HG02840 (cell line): Measurements from ENCODE around the gene TMEM250.

Source experiments
- ATAC-seq: cut with Tn5 transposase; IDR thresholded peaks from one replicate; pipeline ENCODE4 v1.9.1; 2021; ENCODE audit warnings: mild to moderate bottlenecking, moderate library complexity, moderate number of reproducible peaks; ENCODE audit not compliant: unreplicated experiment, low FRiP score

TMEM250 gene

DNA sequence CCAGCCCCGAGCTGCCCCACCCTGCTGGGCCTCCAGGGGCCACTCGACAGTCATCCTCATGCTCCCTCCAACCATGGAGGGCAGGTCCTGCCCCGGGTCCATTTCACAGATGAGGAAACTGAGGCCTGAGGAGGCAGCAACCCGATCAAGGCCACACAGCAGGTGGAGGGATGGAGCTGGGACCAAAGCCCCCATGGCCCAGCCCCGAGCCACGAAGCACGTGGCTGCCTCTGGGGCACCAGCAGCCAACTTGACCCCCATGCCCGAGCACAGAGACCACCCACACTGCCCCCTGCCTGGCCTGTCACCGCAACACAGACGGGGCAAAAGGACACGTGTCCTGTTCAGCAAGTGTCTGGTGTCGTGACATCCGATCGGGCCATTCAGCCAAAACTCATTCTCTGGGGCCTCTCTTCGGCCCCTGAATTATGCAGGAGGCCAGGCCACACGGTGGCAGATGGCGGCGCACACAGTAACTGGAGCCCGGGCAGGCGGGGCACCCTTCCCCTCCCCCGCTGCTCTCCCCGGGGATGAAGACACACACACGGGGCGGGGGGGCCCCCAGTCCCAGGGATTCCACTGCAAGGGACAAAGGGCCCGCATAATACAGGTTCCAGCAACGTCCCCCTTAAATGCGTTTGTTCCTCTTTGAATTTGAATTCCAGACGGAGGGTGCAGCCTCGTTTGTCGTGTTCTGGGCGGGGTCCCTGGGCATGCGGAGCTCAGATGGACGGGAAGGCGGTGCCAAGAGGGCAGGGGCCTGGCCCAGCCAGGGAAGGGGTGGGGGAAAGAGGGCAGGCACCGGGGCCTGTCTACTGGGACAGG is 29.4 kb upstream of the TMEM250 start:
- no peak for ATAC-seq

DNA sequence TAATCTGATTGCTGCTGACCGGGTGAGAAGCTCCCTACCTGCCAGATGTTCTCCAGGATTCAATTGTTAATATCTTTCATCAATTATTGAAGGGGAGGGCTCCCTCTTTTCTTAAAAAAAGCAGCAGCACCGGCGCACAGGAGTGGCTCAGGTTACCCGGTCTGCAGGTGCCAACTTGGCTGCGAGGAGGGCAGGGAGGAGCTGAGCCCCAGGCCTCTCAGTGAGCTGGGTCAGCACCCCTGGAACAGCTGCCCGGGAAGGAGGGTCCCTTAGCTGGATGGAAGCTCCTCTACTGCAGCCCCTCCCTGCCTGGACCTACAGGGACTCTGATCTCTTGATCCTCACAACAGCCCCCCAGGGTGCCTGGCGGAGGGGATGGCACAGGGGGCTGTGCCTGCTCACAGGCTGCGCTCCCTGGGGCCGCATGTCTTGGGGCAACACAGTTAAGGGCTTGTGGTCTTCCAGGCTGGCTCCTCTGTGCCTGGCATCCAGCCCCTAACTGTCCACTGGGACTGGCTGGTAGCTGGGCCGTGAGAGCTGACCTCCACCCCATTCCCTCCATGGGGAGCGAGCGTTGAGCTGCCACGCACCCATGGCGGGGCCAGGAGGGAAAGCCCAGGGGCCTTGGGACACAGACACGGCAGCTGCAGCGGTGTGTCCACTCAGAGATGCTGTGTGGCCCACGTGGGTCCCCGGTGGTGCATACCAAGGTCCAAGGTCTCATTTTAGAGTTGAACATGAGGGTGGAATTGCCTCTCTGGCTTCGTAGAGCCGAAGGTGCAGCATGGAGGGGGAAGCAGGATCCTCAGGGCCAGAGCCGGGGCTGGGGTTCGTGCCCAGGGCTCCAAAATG is 28.6 kb upstream of the TMEM250 start:
- no peak for ATAC-seq

DNA sequence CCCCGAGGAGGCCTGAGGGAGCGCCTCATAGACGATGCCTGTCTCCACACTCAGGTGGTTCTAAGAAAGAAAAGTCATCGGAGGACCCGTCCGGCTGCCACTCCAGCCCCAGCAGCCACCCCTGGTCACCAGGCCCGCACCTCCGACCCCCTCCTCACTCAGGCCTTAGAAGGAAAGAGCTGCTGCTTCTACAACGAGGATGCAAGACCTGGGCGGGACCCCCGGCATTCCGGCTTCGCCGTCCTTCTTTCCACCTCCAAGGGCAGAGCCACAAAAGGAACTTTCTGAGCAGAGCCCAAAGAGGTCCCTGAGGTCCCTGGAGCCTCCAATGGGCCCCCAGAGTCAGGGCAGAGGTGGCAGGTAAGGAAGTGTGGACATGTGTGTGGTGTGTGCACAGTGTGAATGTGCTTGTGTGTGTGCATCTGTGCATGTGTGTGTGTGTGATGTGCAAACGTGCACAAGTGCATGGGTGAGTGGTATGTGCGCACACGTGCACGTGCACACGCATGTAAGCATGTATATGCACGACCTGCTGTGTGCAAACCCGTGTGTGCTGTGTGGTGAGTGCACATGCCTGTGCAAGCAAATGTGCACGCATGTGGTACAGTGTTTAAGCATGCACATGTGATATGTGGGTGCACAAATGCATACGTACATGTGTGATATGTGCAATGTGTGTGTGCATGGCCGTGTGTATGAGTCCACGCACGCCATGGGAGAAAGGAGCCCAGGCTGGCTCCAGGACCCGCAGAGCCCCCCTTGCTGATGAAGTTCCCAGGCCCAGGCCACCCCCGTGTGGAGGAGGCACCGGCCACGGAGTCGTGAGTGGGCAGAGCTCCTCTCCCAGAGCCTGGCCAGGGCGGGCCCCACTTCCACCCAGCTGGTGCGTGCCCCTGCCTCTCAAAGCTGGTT is 27.7 kb upstream of the TMEM250 start:
- ATAC-seq: no peak

DNA sequence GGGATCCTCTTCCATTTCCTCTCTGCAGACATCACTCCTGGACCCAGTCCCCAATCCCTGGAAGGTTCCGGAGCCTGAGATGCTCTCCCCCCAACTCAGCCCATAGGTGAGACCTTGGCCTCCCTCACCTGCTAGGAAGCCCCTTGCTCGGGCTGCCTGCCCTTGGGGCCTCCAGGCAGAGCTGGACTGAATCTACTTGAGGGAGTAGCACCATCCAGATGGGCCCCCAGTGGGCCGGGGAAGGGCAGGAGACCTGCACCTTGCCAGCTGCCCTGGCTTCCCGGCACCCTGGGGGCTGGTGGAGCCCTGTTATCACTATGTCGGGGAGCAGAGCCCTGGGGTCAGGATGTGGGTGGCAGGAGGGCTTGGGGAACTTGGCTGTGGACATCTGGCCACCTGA is 26.9 kb upstream of the TMEM250 start:
- no peak for ATAC-seq

DNA sequence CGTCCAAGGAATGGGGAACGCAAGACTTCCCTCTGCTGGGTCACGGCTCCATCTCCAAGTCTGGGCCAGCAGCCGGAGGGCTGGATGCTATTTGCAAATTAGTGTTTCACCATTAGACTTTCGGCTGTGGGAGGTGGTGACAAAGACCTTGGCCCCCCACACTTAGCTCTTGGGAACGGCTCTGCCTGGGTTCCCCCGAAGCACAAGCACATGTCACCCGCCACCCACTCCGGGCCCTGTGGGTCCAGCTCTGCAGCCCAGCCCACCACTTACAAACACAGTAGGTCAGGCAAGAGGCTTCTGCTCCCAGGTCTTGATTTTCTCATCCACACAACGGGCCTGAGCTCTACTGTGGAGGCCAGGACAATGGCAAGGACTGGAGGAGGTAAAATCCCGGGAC is 25.8 kb upstream of the TMEM250 start:
- no peak for ATAC-seq

DNA sequence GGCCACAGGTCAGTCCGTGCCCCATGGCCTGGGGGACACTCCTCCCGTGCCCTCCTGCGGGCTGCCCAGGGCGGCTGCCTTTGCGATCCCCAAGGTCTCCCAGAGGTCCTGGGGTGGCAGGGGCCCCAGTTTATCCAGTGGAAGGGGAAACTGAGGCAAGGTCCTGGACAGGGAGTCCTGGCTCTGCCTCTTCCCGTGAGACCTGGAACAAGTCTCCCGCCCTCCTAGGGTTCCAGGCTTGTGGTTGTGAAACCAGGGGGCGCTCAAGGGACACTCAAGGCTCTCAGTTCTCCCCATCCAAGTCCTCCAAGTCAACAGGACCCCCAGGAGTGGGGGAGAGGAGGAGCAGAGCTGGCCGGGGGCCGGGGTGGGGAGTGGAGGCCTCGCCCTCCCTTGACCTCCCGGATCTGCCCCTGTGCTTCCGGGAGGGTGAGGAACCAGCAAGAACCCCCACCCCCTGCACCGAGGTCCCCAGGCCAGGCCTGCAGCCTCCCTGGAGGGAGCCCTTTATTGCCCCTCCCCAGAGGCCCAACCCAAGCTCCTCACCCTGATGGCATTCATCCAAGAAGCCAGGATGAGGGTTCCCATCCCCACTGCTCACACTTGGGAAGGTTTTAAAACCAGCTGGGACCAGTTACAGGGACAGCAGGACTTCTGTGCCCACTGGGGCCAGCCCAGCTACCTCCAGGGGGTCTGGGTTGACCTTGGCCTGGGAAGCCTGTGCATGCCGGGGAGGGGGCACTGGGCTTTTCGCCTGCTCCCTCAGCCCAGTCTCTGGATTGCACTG is 24.7 kb upstream of the TMEM250 start:
- ATAC-seq: no peak

DNA sequence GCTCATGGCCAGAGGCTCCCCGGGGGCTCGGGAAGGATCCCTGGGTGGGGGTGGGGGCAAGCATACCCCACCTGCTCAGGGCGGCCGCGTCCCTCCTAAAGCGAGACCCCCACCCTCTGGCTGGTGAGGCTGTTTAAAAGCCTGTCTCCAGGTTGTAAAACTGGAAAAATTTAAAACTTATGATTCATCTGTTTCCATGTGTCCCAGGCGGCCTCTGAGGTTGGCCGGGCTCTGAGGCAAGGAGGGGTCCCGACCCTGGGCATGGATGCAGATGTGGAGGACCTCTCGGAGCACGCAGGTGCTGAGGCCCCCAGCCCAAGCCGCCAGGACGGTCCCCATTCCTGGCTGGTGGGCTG is 24.2 kb upstream of the TMEM250 start:
- ATAC-seq: no peak

DNA sequence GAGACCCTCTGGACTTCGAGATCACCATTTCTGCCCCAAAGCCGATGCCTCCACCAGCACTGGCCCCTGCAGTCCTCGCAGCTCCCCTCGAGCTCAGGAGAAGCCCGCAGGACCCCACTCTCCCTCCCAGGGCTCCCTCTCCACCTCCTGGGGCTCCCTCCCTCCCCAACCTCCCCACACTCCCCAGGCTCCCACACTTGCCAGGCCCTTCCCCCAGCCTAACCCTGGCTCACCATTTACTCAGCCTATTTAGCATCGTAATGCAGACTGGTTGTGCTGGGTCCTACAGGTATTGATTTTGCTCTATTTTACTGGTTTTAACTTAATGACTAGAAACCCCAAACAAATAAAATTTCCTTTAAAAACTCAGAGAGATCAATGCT is 23.7 kb upstream of the TMEM250 start:
- no peak for ATAC-seq

DNA sequence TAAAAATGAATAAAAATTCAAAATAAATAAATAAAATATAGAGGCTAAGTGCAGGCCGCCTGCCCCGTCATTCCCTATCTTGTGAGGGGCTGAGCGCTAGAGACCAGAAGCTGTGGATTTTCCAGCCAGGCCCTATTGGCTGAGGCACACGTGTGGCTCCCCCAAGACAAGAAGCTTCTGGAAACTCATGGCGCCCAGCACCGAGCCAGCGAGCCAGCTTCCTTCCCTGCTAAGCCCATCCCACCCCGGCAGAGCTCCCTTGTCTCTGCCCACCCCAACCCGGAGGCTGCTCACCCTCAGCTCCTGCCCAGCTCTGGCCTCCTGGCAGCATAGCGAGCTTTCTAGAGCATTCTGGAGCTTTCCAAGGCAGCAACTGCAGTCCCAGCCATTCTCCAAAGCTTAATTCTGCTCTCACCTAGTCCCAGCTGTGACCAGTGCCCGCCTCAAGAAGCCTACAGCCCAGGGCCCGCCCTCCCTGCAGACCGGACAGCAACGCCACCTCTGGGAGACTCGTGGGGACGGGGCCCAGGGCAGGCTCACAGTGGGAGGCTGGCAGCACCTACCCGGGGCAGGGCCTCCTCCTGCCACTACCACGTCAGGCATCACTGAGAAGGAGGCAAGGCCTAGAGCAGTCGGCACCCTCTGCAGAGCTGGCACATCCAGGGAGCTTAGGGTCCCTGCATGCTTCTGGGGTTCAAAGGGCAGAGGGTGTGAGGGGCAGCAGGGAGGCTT is 23.2 kb upstream of the TMEM250 start:
- ATAC-seq: no peak

DNA sequence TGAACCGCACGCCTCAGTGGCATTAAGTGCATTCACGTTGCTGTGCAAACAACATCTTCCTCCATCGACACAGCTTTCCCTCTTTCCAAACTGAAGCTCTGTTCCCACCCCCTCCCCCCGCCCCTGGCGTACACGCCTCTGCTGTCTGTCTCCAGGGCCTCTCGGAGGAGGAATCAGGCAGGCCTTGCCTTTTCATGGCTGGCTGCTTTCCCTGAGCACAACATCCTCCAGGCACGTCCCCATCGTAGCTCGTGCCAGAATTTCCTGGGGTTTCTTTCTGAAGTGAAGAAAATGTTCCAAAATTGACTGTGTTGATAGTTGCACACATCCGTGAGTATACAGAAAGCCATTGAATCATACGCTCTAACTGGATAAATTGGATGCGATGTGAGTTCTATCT is 22.3 kb upstream of the TMEM250 start:
- ATAC-seq: no peak

DNA sequence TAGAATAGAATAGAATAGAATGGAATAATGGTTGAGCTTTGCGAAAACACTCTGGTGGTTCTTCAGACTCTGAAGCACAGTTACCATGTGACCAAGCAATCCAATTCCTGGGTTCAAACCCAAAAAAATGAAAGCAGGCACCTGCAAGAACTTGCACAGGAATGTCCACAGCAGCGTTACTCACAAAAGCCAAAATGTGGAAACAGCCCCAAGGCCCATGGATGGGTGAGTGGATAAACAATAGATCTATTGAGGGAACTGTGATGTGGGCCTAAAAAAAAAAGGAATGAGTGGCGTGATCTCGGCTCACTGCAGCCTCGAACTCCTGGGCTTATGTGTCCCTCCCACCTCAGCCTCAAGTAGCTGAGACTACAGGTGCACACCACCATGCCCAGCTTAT is 21.4 kb upstream of the TMEM250 start:
- ATAC-seq: no peak

DNA sequence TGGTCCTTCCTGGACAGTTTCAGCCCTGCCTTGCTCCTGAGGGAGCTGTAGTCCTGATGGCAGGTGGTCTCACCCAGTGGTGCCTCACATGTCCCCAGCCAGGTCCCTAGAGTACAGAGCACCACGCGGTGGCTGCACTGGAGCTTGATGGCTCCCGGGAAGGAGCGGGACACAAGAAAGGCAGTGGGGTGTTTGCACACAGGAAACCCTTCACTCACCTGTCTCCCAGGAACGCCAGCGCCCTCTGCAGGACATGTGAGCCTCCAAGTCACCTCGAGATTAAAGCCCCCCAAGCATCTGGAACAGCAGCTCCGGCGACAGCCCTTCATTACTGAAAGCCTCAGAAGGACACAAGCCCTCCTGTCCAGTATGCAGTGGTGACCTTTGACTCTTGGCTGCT is 19.9 kb upstream of the TMEM250 start:
- ATAC-seq: no peak

DNA sequence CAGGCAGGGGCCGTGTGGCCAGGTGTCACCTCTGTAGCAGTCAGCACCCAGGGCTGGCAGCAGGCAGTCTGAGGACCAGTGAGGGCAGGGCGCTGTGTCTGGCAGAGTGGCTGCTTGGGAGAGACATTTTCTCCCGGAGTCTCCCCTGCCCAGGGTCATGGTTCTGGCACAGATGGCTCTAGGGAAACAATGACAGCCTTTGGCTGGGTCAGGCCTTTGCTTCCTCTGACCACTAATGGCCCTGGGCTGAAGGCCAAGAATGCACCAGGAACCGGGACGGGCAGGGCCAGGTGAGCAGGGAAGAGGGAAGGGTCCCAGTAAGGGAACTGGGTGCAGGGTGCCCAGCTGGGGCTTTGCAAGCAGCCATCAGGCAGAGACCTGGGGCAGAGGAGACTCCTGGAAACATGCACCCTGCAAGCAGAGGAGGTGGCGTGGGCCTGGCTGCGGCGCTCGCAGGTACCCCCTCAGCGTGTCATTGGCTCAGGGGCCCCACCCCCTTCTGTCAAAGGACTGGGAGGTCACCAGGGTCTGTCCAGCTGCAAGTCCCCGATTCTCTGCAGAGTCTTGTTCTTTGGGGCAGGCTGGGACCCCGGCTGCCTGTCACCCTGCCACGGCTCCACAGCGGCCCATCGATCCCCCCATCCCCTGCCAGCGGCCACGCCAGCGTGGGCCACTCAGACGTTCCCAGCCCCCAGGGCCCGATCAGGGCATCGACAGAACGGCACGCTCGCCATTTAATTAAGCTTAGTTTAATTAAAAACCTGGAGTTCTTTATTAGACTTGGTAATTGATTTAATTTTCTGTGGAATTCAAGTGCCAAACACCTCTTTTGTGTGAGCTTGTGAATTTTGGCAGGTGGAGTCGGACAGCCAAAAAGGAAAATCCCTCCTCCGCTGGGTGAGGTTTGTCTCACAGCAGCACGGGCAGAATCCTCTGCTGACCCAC is 18.9 kb upstream of the TMEM250 start:
- no peak for ATAC-seq

DNA sequence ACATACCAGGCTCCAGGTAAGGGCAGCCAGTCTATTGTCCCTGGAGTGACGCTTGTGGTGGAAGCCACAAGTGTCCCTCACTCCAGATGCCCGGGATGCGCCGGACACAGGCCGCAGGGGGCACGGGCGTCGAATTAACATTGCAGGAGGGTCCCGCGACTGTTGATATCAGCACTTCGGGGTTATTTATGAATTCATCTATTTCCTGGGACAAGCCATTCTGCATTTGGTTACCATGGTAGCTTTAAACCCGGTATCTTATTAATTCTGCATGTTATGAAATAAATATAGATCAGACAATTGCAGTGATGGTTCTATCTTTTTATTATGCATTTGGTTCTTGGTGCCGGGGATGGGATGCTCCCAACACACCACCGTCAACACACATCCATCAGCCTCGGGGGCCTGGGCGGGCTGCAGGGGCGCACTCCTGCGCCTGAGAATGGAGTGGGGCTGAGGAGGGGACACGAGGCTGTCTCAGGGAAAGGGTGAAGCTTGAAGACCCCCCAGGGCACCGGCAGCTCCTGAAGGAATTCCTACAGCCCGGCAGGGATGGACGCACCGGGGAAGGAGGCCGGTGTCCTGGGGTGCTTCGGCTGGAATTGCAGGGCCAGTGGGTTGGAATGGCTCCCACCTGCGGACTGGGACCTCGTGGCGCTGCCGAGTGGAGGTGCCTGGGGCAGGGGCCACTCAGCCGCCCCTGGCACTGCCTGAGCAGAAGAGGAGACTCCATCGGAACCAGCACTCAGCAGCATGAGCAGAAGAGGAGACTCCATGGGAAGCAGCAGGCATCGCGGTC is 17.7 kb upstream of the TMEM250 start:
- ATAC-seq: no peak

DNA sequence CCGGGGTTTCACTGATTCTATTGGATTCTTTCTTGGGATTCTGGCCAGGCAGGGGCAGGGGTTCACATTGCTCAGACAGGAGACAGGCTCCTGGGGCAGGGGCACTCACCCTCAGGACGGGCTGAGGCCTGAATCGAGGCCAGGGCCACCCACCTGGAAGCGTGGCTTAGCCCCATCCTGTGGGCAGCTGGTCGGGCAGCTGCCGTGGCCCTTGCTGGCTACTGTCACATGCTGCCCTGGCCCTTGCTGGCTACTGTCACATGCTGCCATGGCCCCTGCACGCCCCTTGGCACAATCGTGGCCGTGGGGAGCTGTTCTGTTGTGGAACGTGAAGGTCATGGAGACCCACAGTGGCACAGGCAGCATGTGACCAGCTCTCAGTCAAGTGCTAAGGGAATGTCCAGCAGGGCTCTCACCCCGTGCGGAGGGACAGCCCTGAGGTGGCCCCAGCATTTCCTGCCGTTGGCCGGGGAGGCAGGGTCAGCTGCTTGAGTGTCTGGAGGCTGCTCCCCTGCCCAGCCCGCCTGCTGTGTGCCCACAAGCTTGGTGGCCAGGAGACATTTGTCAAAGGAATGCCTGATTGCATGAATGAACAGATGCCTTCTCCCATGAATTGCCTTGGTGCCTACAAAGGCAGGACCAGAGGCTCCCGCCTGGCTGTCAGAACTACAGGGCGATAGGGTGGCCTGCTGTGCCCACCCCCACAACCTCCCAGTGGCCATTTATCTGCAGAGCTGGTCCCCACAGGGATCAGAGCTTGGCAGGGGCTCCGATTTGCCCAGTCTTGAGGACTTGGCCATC is 16.9 kb upstream of the TMEM250 start:
- ATAC-seq: no peak

DNA sequence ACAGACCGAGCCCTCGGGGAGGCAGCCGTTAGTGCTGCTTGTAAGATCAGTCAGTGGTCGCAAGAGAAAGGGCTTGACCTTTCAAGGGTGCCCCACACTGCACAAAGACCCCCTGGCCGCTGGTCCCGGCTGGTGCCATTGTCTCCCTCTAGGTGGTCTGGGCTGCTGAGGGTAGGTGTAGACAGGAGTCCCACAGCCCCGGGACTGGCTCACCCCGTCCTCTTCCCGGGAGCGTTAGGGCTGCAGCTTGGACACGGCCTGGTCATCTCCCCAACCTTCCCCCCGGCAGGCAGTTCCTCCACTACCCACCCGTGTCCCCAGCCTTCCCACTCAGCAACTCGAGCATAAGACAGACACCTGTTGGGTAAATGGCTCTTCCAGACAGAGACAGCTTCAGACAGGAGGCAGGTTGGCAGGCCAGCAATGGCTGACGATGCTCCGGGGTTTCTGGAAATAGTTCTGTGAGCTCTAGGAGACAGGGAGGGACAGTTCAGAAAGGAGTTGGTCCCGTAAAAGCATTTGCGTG is 15.3 kb upstream of the TMEM250 start:
- no peak for ATAC-seq
